DMS79 treated with DMSO at 0.1 percent for 48 hours (cell line): ENCODE data around the gene ARMCX1.
"Not testable (repeated sequence)": the region's sequence is repeated elsewhere in the genome, so short reads cannot be mapped to it uniquely, and the experiment has no call there.

Source experiments
- DNase-seq: peaks from one replicate; lab custom pipeline; 2025; lab: John Stamatoyannopoulos, UW

The ARMCX1 gene

DNA sequence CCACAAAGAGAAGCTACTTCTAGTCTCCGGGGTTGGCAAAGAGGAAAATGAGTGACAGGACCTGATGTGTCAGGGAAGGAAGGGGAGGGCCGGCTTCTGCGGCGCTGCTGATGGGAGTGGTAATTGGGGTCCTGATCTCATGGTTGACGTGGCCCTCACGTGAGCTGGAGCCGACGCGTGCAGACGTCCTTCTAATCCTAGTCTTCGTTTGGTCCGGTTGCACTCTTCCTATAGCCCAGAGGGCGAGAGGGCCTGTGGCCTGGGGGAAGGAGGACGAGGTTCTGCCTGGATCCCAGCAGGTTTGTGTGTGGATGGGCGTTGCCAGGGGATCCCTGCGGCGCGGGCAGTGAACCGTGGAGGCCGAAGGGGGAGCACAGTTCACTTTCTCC, at the start of gene ARMCX1:
Gene ARMCX1, plus strand, starts transcription at position 186 of the 389 bp plus-strand sequence. CDS start 2,384 bp downstream, outside the sequence.
- DNase-seq = peak; percentile 68

DNA sequence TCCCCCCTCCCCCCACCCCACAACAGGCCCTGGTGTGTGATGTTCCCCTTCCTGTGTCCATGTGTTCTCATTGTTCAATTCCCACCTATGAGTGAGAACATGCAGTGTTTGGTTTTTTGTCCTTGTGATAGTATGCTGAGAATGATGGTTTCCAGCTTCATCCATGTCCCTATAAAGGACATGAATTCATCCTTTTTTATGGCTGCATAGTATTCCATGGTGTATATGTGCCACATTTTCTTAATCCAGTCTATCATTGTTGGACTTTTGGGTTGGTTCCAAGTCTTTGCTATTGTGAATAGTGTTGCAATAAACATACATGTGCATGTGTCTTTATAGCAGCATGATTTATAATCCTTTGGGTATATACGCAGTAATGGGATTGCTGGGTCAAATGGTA, 47.4 kb upstream of the ARMCX1 start:
- DNase-seq = not testable (repeated sequence)

DNA sequence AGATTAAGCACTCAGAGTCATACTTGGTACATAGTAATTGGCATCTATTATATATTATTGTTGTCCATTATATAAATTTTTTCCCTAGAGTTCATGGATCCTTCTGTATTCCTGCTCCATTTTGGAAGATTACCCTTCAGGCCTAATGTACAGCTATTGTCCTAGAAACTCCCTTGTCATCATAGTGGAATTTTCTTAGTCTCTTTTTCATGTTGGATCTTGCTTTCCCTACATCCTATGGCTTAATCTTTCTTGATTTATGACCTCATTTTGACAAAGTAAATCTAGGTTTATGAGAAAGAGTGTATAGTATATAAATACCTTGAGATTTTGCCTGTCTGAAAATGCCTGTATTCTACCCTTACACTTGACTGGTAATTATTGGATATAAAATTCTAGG, 43.0 kb upstream of the ARMCX1 start:
- no peak for DNase-seq

DNA sequence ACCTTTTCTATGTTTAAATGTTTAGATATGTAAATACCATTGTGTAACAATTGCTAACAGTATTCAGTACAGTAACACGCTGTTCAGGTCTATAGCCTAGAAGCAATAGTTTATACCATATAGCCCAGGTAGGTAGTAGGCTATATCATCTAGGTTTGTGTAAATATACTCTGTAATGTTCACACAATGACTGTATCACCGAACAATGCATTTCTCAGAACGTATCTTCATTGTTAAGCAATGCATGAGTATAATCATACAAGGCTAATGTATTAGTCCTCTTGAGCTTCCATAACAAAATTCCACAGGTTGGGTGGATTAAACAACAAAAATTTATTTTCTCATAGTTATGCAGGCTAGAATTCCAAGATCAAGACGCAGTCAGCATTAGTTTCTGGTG, 42.4 kb upstream of the ARMCX1 start:
- no peak for DNase-seq

DNA sequence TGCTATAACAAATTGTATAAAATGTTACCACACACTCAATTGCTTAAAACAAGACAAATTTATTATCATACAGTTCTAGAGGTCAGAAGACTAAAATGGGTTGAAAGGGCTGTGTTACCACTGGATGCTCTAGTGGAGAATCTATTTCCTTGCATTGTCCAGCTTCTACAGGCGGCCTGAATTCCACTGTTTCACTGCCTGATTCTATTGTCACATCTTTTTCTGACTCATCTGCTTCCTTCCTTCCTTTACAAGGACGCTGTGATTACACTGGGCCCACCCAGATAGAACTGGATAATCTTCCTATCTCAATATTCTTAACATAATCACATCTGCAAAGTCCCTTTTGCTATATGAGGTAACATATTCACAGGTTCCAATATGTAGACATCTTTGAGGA, 19.4 kb upstream of the ARMCX1 start:
- no peak for DNase-seq

DNA sequence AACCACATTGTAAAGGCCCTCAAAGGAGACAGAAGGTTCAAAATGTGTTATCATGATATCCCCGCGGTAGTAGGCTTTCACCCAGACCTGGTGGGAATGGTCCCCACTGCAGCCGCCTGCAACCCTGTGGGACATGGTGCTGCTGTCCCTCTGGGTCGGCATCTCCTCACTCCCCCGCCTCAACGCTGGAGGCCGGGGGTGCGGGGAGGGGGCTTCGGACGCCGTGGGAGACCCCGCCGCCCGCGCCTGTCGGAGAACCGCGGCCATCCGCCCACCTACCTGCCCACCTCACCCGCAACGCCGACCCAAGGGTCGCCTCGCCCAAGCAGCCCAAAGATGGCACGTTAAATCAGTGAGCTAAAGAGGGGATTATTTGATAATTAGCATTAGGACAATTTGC, 11.2 kb upstream of the ARMCX1 start:
- DNase-seq = no peak

DNA sequence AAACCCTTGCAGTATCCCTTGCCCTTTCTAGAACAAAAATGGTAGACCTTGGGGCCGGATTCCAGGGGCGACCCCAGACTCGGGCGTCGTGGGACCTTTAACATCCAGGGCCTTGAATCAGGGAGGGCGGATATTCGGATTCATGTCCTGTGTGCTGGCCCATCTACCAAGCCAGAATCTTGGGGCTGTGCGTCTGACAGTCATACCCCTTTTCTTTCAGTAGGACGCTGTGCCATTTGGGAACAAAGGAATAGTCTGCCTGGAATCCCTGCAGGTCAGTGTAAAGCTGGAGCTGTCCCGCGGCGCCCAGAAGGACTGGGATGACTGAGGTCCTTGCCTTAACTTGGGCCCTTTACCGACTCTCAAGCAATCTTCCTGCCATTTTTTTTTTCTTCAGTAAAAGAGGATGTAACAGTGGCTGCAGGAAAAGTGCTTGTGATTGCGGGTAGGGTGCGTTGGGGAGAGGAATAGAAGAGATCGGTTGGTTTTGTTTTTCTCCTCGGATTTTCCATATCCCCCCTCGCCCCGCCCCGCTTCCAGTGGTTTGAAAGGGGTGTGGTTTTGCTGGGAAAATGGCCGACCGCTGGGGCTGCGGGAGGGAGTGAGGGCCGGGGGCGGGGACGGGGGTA, 518 bp downstream of the ARMCX1 start:
- peak; percentile 17 for DNase-seq

DNA sequence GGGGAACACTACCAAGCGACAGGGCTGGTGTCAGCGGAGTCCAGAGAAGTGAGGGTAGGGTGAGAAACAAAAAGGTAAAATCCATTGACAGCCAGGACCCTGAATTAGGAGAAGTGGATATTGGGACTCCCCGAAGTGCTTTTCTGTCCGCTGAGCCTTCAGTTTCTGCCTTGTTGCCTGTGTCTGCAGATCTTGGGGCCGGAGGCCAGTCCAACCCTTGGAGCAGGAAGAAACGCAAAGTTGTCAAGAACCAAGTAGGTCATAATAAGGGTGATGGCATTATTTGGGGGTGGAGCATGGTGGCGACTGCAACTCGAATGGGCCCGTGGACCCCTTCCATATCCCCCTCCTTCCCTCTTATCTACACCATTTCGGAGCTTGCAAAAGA, 1.0 kb downstream of the ARMCX1 start:
- no peak for DNase-seq

DNA sequence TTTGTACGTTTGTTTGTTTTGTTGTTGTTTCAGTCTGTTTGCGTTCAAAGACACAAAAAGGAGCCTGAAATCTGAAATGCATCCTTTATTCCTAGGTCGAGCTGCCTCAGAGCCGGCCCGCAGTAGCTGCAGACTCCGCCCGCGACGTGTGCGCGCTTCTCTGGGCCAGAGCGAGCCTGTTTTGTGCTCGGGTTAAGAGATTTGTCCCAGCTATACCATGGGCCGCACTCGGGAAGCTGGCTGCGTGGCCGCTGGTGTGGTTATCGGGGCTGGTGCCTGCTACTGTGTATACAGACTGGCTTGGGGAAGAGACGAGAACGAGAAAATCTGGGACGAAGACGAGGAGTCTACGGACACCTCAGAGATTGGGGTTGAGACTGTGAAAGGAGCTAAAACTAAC, 2.4 kb downstream of the ARMCX1 start:
- DNase-seq = no peak

DNA sequence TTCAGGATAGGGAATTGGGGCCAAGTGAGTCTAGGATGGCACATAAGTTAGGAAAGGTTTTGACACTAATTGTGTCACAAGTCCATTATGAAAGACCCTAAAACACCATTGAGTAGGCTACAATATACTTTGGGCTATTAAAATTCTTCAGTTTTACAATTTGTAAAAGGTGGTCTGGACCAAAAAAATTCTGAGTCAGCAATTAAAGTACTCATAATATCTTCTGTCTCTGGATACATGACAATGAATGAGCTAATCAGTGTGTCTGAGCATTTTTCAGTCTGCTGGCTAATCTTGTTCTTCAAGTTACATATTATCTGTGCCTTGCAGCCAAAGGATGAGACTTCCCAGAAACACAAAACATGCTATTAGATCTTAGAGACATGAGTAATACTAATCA, 14.3 kb downstream of the ARMCX1 start:
- no peak for DNase-seq

DNA sequence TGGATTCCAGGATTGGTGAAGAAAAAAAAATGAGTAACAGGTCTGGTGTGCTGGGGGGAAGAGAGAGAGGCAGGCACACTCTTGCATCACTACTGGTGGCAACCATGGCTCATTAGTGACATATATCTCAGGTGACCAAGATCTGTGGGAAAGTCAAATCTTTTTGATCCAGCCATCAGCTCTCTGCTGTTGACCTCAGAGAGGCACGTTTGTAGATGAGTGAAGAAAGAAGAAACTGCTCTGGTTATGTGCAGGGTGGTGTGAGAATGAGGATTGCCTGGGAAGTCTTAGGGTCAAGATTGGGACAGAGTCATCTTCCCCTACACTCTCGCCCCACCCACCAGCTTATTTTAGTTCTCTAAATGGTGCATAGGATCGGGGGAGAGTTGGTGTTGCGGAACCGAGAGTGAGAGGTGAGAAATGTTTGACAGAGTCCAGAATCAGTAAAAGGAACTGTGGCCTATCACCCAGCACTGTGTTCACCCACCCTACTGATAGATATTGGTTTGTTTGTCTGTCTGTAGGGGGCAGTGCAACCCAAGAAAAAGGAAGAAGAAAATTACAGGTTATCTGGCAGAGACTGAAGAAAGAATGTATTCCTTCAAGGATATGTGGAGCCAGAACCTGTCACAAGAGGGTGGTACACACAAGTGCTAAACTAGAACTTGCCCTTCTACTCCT, 45.5 kb downstream of the ARMCX1 start:
- DNase-seq = peak; percentile 53

DNA sequence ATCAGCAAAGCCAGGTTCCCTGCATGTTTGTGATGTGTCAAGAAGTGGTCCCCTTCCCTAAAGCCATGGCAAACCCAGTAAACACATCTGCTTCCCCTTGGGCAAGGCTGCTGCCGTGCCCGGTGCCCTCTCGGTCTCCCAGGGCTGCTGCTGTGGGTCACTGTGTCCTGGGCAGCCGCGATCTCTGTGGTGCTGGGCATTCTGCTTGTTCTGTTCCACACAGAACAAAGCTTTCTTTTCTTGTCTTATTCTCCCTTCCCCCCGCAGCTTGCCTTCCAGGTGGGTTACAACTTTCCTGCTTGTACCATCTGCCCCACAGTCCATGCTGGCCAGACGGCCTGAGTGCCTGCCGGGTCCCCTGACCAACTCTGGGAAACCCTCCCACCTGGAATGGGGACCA, 49.2 kb downstream of the ARMCX1 start:
- not testable (repeated sequence) for DNase-seq

DNA sequence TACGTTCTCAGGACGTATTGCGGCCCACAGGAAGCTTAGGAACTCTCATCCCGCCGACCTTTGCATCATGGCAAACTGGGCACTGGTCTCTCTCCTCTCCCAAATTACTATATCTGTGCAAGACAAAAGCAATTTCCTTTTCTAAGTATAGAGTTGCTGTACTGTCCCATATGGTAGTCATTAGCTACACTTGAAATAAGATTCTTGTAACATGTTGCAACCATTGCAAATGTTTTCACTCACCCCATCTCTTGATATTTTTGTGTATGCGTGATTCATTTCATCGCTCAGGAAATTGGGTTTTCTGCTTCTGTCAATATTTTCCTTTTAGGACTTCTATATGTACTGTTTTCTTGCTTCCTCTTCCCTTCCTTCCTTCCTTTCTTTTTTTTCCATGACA, 51.7 kb downstream of the ARMCX1 start:
- no peak for DNase-seq
